PC-3 (cell line): ENCODE results near the gene ALG9. TPM values are rescaled to one million over a fixed set of nuclear protein-coding genes. Genes with fewer than 3 reads are reported as not detected.

Experiments used
- ATAC-seq: fragments of 200-7000 bp; cut with Tn5 transposase; 2 replicates; pipeline ENCODE4 v1.9.1; 2020; ENCODE audit warnings: mild to moderate bottlenecking, moderate library complexity
- BruUV-seq: library from RNA; stranded (reverse); fragments of 400-500 nt; replicated peaks from 2 replicates; lab custom pipeline; 2021; lab: Mats Ljungman, UMichigan
- CTCF ChIA-PET: fragments of 300-600 bp; sonication (Branson Sonifier 250); formaldehyde crosslinking; loops from one replicate; lab custom pipeline; 2022; ENCODE audit warnings: antibody characterized with exemption; lab: Charles Lee
- POLR2A ChIA-PET: fragments of 300-600 bp; sonication (Branson Sonifier 250); formaldehyde crosslinking; loops from one replicate; lab custom pipeline; 2022; ENCODE audit warnings: antibody characterized with exemption; ENCODE audit not compliant: unreplicated experiment; lab: Charles Lee
- DNase-seq: peaks from one replicate; pipeline ENCODE4 v3.0.0-alpha.2; 2015
- H2AFZ ChIP-seq: fragments of 300-600 bp; sonication (generic); 2 replicates; pipeline ENCODE4 v1.6.0; 2016; ENCODE audit warnings: antibody characterized with exemption, low read length
- H3F3A ChIP-seq: fragments of 300-600 bp; sonication (generic); one replicate; pipeline ENCODE4 v1.6.0; 2017; ENCODE audit warnings: antibody characterized with exemption, low read length, control low read depth, mild to moderate bottlenecking; ENCODE audit not compliant: unreplicated experiment
- H3K27ac ChIP-seq: fragments of 300-600 bp; sonication (generic); 2 replicates; pipeline ENCODE4 v1.5.1; 2016; ENCODE audit warnings: mild to moderate bottlenecking, low read length
- H3K27me3 ChIP-seq: fragments of 300-600 bp; sonication (generic); 2 replicates; pipeline ENCODE4 v1.6.1; 2016; ENCODE audit warnings: low read length, mixed read lengths
- H3K36me3 ChIP-seq: fragments of 300-600 bp; sonication (generic); 2 replicates; pipeline ENCODE4 v1.6.1; 2016; ENCODE audit warnings: low read depth, mixed run types, low read length, mixed read lengths
- H3K4me1 ChIP-seq: fragments of 300-600 bp; sonication (generic); 2 replicates; pipeline ENCODE4 v1.5.1; 2016; ENCODE audit warnings: low read length; ENCODE audit not compliant: insufficient read depth
- H3K4me2 ChIP-seq: fragments of 300-600 bp; sonication (generic); 2 replicates; pipeline ENCODE4 v1.6.0; 2016; ENCODE audit warnings: low read length
- H3K4me3 ChIP-seq: fragments of 300-600 bp; sonication (generic); 2 replicates; pipeline ENCODE4 v1.5.1; 2016; ENCODE audit warnings: mild to moderate bottlenecking, low read length, mixed read lengths
- H3K79me2 ChIP-seq: fragments of 300-600 bp; sonication (generic); 2 replicates; pipeline ENCODE4 v1.6.1; 2017; ENCODE audit warnings: low read length, mixed read lengths
- H3K9ac ChIP-seq: fragments of 300-600 bp; sonication (generic); 2 replicates; pipeline ENCODE4 v1.6.0; 2016; ENCODE audit warnings: mild to moderate bottlenecking, low read length
- H3K9me2 ChIP-seq: fragments of 300-600 bp; sonication (generic); replicated peaks from 2 replicates; pipeline ENCODE4 v1.6.1; 2016; ENCODE audit warnings: mixed run types, low read length, mixed read lengths
- H3K9me3 ChIP-seq: fragments of 300-600 bp; sonication (generic); 2 replicates; pipeline ENCODE4 v1.6.1; 2016; ENCODE audit warnings: low read length, mixed read lengths
- H4K20me1 ChIP-seq: fragments of 300-600 bp; sonication (generic); 2 replicates; pipeline ENCODE4 v1.6.1; 2016; ENCODE audit warnings: low read length, mixed read lengths
- EZH2 ChIP-seq: fragments of 300-600 bp; sonication (generic); IDR thresholded peaks from one replicate; pipeline ENCODE4 v1.6.1; 2017; ENCODE audit warnings: antibody characterized with exemption, mild to moderate bottlenecking, low read length; ENCODE audit not compliant: unreplicated experiment
- EZH2phosphoT487 ChIP-seq: fragments of 300-600 bp; sonication (generic); IDR thresholded peaks from 2 replicates; pipeline ENCODE4 v1.6.1; 2018; ENCODE audit warnings: mild to moderate bottlenecking, antibody characterized with exemption, low read length, borderline replicate concordance
- intact Hi-C: fragments of 100-400 bp; cut with micrococcal nuclease; formaldehyde crosslinking; loops from 2 replicates; pipeline ENCODE4 v1.9.0; 2023
- total RNA-seq: library from RNA; depleted of rRNA; stranded (reverse); fragments of >200 nt; gene quantifications from 2 replicates; pipeline ENCODE4 v1.2.3, GENCODE V29; 2014
- TF ChIP-seq, protein P1 (sequence below): fragments of 300-600 bp; sonication (generic); conservative IDR thresholded peaks from 2 replicates; pipeline ENCODE4 v1.5.1; 2017; ENCODE audit warnings: antibody characterized with exemption, low read depth, mild to moderate bottlenecking, low read length

The ALG9 gene
- total RNA-seq, 1 experiment from 2014 or later = 34.3 TPM

DNA sequence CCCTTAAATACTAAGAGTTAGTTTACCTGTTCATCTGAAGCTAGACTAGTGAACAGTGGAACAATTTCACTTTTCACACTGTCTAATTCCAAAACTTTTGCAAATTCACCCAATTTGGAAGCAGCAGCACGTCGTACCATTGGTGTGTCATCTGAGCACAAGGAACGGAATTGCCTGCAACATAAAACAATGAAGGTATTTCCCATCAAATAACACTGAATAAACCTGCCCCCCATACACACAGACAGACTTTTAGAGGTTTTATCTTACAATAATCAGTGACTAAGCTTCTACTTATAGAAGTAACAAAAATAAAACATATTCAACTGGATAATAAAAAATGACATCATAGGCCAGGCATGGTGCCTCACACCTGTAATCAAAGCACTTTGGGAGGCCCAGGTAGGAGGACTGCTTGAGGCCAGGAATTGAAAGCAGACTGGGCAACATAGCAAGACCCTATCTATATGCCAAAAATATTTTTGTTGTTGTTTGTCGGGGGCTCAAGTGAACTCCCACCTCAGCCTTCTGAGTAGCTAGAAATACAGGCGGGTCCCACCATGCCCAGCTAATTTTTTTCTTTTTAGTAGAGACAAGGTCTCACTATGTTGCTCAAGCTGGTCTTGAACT is 111.5 kb downstream of the ALG9 start:
- CTCF ChIA-PET = no interaction called here

DNA sequence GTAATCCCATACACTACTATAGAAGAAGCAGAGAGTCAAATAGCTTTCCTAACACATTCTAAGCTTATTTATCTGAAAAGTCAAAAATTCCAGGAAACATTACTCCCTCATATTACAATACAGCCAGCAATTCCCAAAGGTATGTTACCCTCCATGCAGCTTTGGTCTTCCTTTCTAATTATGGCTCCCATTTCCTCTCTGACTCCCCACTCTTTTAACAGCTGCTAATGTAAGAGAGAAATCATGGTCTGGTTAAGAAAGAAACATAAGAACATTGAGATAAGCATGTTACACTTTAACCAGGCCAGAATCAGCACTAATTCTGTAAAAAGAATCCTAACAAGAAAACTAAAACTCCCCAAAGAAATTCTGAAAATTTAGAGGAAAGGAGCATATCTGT is 112.0 kb downstream of the ALG9 start:
- Histone ChIP-seq H2AFZ (no peak overlapping the region), H3K4me2 (no peak overlapping the region), H4K20me1 (no peaks in the 10 kb centered on the region), H3K36me3 (peaks cover 59% of the 10 kb centered on the region), H3K4me1 (peaks cover 6% of the 10 kb centered on the region), H3F3A (no peaks in the 10 kb centered on the region), H3K4me3 (no peak overlapping the region), H3K27me3 (no peaks in the 10 kb centered on the region), H3K27ac (no peak overlapping the region), H3K79me2 (peaks cover 24% of the 10 kb centered on the region), H3K9me3 (no peaks in the 10 kb centered on the region), H3K9ac (no peak overlapping the region), H3K9me2 (no peaks in the 10 kb centered on the region)
- intact Hi-C loops = no loop called here
- ChIA-PET CTCF (no interaction called here), POLR2A (no interaction called here)
- DNase-seq (no peak), ATAC-seq (no peak)
- no TSS peak for BruUV-seq
- TF ChIP-seq EZH2 (no peak), EZH2phosphoT487 (no peak)
- TF ChIP-seq, protein P1, sequence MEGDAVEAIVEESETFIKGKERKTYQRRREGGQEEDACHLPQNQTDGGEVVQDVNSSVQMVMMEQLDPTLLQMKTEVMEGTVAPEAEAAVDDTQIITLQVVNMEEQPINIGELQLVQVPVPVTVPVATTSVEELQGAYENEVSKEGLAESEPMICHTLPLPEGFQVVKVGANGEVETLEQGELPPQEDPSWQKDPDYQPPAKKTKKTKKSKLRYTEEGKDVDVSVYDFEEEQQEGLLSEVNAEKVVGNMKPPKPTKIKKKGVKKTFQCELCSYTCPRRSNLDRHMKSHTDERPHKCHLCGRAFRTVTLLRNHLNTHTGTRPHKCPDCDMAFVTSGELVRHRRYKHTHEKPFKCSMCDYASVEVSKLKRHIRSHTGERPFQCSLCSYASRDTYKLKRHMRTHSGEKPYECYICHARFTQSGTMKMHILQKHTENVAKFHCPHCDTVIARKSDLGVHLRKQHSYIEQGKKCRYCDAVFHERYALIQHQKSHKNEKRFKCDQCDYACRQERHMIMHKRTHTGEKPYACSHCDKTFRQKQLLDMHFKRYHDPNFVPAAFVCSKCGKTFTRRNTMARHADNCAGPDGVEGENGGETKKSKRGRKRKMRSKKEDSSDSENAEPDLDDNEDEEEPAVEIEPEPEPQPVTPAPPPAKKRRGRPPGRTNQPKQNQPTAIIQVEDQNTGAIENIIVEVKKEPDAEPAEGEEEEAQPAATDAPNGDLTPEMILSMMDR = no peak

More for the DNA sequence above, 111.5 kb downstream of the ALG9 start:
- no peak overlapping the region for H3K4me3 ChIP-seq
- DNase-seq (no peak), ATAC-seq (no peak)
- H3K9ac ChIP-seq = no peak overlapping the region
- 0 out of 2 replicates have a peak, but pooled peaks cover under 1% of the 10 kb centered on the region for H4K20me1 ChIP-seq
- no peak overlapping the region for H3K4me2 ChIP-seq
- H3K4me1 ChIP-seq = peaks cover 10% of the 10 kb centered on the region
- TF ChIP-seq, protein P1 = no peak
- TF ChIP-seq EZH2 (no peak), EZH2phosphoT487 (no peak)
- peaks cover 54% of the 10 kb centered on the region for H3K36me3 ChIP-seq
- POLR2A ChIA-PET = no interaction called here
- H3K79me2 ChIP-seq = peaks cover 30% of the 10 kb centered on the region
- no peaks in the 10 kb centered on the region for H3K27me3 ChIP-seq
- no peaks in the 10 kb centered on the region for H3K9me3 ChIP-seq
- no peak overlapping the region for H2AFZ ChIP-seq
- H3F3A ChIP-seq = no peaks in the 10 kb centered on the region
- BruUV-seq = no TSS peak
- H3K27ac ChIP-seq = no peak overlapping the region
- intact Hi-C loops = no loop called here
- no peaks in the 10 kb centered on the region for H3K9me2 ChIP-seq

- Histone ChIP-seq H3K4me3 (no peak overlapping the region), H3K36me3 (peaks cover 55% of the 10 kb centered on the region), H3F3A (no peaks in the 10 kb centered on the region), H3K4me2 (no peak overlapping the region), H3K79me2 (0 out of 2 replicates have a peak, but pooled peaks cover under 1% of the 10 kb centered on the region), H4K20me1 (no peaks in the 10 kb centered on the region), H3K9me3 (no peaks in the 10 kb centered on the region), H3K4me1 (no peaks in the 10 kb centered on the region), H3K9me2 (no peaks in the 10 kb centered on the region), H3K27me3 (no peaks in the 10 kb centered on the region), H3K9ac (no peak overlapping the region), H2AFZ (no peak overlapping the region), H3K27ac (no peak overlapping the region)
- no peak for DNase-seq
- intact Hi-C loops = no loop called here
- POLR2A ChIA-PET = no interaction called here
- no peak for ATAC-seq
- no peak for TF ChIP-seq EZH2
- no peak for TF ChIP-seq EZH2phosphoT487
- TF ChIP-seq, protein P1 = no peak
- CTCF ChIA-PET = no interaction called here
- BruUV-seq = no TSS peak
Observed at GRCh38 chr11:111756097-111756496, 115.3 kb downstream of the ALG9 start.
